Stimulated activated CD8-positive, alpha-beta memory T cell treated with anti-CD3 and anti-CD28 coated beads, Interleukin-2, amount 100 ng/mL, for 48 hours (primary cell): ENCODE data around the gene RAB4A.

Experiments used
- DNase-seq, 2 donors: peaks; one replicate each; pipeline ENCODE4 v3.0.0-alpha.2; 2020; ENCODE audit warnings: low read depth in 2 of 2

The RAB4A gene

DNA sequence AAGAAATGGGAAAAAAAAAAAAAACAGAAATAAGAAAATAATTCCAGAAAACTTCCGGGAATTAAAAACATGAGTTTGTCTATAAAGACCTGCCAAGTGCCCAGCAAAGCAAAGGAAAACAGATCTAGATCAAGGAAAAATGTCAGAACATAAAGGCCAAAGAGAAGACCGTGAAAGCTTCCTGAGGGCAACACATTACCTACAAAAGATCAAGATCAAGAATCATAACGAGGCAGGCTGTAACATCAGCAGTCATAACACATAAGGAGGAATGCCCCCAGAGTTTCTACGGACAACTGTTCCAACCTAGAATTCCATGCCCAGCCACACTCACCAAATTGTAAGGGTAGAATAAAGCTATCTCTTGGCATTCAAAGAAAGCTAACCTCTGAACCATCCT lies 68.2 kb downstream of the RAB4A start:
- DNase-seq, result no peak

DNA sequence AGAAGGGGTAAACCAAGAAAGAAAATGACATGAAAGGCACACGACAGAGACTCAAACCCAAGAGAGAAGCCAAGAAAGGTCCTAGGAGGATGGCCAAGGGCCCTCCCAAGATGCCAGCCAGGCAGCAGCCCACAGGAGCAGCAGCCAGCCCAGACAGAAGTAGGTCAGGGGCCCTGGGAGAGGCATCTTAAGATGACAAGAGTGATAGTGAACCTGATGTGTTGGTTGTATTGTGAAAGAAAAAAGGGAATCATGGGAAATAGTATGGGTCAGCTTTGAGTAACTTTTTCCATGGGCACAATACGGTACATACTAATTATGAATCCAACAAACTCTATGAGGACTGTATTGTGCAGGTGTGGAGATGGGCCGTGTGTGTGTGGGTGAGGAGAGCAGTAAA lies 68.6 kb downstream of the RAB4A start:
- no peak for DNase-seq

DNA sequence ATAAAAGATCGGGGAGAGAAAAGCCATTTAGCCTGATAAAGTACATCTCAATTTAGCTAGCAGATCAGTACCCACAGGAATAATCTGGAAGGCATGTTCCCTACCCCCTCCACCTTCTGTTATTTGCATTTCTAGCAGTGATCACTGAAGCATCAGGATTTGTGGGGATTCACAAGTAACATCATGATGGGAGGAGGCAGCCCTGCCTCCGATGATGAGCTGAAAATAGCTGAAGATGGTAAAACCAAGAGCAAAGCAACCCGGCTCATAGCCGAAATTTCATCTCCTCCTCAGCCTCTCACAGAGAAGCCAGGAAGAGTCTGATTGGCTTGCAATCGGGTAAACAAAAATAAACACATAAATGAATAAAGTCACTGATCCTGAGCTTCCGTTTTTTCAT lies 69.6 kb downstream of the RAB4A start:
- DNase-seq, result no peak

DNA sequence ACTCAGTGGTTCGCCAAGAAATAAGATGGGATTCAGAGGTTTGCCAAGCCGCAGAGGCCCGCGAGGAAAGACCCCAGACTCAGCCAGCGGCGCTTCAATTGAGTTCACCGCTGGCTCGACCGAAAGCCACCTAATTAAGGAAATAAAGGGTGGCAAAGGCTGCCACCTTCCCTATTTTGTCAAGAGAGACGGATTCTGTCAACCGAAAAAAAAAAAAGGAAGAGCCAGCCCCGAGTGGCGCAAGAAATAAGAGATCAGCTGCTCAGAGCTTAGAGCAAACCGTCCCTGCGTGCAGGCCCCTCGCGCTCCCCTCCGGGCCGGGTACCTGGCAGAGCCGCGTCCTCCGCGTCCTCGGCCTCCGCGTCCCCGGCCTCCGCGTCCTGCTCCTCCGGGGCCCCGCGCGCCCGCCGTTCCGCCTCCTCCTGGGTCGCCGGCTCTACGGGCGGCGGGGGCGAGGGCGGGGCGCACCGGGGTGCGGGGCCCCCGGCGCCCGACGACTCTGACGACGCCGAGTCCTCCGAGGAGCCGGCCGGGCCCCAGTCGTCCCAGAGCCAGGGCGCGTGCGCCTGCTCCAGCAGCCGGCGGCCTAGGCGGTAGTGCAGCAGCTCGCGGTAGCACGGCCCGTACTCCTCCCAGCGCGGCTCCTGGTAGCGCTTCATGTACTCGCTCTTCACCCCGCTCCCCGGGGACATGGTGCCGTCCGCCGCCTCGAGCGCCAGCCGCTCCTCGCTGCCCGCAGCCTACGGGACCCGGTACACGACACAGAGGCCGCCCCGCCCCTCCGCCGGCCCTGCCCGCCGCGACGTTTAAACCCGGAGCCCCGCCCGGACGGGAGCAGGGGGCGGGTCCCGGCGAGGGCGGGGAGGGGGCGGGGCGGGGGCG lies 71.1 kb downstream of the RAB4A start:
- peak; percentile 71 to 72 for DNase-seq

DNA sequence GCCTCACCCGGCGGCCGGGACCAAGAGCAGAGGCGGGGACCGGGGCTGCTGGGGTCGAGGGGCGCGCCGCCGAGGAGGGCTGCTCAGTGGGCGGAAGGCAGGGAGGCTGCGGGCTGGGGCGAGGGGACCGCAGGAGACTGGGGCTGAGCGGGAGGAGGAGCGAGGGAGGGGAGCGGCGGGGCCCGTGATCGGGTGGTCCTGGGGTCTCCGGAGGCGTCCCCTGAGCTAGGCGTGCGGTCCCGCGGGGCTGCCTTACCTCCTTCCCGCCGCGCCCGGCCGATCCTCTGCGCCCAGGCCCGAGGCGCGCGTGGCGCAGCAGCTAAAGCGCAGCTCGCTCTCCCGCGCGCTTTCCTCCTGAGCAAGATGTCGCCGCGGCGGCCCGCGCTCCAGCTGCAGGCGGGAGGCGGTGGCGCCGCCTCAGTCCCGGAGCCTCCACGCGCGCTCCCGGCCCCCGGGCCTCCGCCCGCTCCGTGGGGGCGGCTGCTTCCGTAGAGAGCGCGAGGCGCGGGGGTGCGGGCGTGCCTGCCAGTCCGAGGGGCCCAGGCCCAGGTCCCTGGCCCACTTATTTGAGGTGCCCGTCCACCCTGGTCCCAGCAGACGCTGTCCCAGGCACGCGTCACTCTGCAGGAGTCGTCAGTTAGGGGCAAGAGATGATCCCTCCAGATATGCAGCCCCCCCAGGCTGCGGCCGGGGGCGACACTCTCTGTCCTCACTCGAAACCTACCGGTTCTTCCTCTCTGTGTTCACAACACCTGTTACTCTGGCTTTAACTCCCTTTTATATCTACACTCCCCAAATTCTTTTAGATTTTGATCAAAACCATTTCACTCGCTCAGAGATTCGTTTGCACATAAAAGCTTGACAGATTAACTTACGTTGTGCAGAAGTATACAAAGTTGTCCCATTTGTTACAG lies 72.0 kb downstream of the RAB4A start, which contains the start of gene CCSAP:
CCSAP (minus strand) TSS at position 392 of the 914 bp plus-strand sequence. CDS start 582 bp downstream, outside the sequence.
- peak; percentile 23 to 32 for DNase-seq

DNA sequence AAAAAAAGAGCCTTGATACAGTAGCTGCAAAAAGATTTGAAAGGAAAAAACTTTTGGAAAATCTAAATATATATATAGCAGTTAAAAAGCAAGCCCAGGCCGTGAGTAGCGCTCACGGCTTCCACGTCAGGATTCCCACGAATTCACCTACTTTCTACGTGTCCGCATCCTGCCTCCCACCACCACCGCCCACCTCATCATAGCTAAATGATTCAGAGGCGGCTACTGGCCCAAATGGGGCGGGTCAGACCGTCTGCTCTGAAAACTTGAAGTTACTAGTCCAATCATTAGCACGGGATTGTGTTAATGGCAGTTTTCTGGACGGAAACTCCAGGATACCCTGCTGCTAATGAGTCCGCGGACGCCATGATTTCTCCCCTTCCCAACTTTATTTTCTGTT lies 73.2 kb downstream of the RAB4A start:
- DNase-seq, result no peak

DNA sequence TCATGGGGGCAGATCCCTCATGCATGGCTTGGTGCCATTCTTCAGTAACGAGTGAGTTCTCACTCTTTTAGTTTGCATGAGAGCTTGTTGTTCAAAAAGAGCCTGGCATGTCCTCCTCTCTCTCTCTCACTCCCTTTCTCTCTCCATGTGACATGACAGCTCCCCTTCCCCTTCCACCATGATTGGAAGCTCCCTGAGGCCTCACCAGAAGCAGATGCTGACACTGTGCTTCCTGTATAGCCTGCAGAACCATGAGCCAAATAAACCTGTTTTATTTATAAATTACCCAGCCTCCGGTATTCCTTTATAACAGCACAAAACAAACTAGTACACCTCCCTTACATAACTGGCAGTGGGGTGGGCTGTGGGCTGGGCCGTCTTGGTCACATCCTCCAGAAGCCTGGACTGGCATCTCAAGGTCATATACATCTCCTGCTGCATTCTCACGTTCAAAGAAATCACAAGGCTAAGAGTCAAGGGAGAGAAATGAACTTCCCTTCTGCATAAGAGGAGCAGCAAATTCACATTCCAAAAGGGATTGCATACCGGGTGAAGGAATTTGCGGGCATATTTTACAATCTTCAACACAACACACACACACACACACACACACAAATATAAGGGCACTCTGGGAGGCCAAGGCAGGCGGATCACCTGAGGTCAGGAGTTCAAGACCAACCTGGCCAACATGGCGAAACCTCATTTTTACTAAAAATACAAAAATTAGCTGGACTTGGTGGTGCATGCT lies 74.2 kb downstream of the RAB4A start:
- no peak for DNase-seq

DNA sequence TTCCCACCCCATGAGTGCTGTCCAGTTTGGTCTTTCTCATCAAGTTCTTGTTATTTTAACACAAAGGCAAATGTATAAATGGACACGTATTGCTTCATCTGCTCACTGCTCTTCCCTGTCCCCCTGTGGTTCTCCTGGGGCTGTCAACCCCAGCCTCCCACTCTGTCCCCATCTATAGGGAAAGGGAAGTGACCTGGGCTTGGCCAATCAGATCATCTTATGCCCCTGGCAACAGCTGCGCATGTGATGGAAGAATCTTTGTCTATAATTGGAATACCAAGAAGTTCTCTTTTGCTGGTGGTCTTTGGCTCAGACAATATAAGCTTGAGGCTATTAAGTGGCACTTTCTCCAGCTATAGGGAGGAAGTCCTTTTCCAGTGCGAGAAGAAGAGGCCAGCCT lies 76.6 kb downstream of the RAB4A start:
- DNase-seq, result no peak

DNA sequence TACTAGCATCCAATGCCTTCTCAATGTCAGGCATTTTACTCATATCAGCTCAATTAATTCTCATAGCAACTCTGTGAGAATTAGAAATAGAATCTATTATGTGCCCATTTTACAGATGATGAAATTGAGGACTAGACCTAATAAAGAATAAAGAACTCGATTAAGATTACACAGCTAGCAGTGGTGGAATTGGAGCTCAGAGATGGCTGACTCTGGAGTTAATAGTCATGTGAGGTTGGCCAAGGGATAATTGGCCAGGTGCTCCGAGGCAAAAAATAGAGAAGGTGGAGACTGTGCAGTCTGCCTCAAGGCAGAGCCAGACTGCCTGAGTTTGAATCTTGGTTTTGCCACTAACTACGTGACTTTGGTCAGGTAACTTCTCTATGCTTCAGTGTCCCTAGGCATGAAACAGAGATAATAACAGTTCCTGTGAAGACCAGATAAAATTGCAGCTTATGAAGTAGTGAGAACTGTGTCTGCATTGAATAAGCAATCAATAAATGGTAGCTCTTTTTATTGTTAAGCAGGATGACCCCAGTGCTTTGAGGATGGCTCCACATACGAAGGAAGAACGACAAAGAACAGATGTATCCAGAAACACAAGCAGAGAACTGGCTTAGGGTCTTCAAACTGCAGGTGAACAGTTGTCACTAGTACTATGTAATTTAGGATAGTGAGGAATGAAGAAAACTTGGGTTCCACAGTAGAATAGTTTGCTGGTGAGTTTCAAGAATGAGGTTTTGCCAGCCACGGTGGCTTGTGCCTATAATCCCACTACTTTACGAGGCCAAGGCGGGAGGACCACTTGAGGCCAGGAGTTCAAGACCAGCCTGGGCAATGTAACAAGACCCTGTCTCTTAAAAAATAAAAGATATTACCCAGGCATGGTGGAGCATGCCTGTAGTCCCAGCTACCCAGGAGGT lies 78.8 kb downstream of the RAB4A start:
- DNase-seq, result no peak

DNA sequence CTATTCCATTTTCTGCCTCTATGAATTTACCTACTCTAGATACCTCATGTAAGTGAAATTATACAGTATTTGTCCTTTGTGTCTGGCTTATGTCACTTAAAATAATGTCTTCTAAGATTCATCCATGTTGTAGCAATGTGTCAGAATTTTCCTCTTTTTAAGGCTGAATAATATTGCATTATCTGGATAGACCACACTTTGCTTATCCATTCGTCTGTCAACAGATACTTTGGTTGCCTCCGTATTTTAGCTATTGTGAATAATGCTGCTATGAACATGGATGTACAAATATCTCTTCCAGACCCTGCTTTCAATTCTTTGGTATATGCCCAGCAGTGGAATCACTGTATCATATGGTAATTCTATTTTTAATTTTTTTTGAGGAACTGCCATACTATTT lies 82.1 kb downstream of the RAB4A start:
- DNase-seq, result no peak

DNA sequence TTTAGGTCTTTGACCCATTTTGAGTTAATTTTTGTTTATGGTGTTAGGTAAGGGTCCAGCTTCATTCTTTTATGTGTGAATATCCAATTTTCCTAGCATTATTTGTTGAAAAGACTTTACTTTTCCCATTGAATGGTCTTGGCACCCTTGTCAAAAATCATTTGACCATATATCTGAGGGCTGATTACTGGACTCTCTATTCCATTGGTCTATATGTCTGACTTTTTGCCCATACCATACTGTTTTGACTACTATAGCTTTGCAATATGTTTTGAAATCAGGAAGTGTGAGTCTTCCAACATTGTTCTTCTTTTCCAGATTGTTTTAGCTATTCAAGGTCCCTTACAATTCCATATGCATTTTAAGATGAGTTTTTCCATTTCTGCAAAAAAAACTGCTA lies 83.3 kb downstream of the RAB4A start:
- DNase-seq, result no peak
